ENCODE results near the gene MAN2C1. TPM values are rescaled to one million over a fixed set of nuclear protein-coding genes. Genes with fewer than 3 reads are reported as not detected.

The MAN2C1 gene
- total RNA-seq, 1 experiment from 2014 or later = 148 TPM

GRCh38 chr15:75407083-75407482, 38.7 kb upstream of the MAN2C1 start:
- CTCF ChIA-PET = no interaction called here

GRCh38 chr15:75403892-75404291, 35.5 kb upstream of the MAN2C1 start:
- Mint-ChIP-seq H3K36me3 (peaks cover 77% of the 10 kb centered on the region), H3K4me1 (no peaks in the 10 kb centered on the region), H3K27ac (no peak overlapping the region), H3K4me3 (no peak overlapping the region), H3K27me3 (ENCODE audit: low read depth) (no peaks in the 10 kb centered on the region), H3K9me3 (no peaks in the 10 kb centered on the region; the same call in 1 of the 2 replicates)
- ATAC-seq (no peak), DNase-seq (ENCODE audit: low spot score) (no peak)
- POLR2A ChIA-PET = no interaction called here
- CTCF ChIA-PET = interaction anchor here (1.0 kb wide), 1 partner anchor 36 kb away, joined by 3 read pairs; no protein-coding TSS in a partner anchor
- TF ChIP-seq, protein P1, sequence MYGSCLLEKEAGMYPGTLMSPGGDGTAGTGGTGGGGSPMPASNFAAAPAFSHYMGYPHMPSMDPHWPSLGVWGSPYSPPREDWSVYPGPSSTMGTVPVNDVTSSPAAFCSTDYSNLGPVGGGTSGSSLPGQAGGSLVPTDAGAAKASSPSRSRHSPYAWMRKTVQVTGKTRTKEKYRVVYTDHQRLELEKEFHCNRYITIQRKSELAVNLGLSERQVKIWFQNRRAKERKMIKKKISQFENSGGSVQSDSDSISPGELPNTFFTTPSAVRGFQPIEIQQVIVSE (CRISPR knock-in tag; IDR thresholded peaks at IDR 0.05; ENCODE audit: borderline replicate concordance) = no peak
- TF ChIP-seq, protein P2, sequence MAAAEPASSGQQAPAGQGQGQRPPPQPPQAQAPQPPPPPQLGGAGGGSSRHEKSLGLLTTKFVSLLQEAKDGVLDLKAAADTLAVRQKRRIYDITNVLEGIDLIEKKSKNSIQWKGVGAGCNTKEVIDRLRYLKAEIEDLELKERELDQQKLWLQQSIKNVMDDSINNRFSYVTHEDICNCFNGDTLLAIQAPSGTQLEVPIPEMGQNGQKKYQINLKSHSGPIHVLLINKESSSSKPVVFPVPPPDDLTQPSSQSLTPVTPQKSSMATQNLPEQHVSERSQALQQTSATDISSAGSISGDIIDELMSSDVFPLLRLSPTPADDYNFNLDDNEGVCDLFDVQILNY (CRISPR knock-in tag; IDR thresholded peaks at IDR 0.05) = no peak
- TF ChIP-seq TP53 (CRISPR knock-in tag; IDR thresholded peaks at IDR 0.05) = no peak
- no peak for TF ChIP-seq FOXP1 (CRISPR knock-in tag; IDR thresholded peaks at IDR 0.05; ENCODE audit: borderline replicate concordance)
- no peak for TF ChIP-seq KAT7 (CRISPR knock-in tag; IDR thresholded peaks at IDR 0.05; ENCODE audit: borderline replicate concordance)
- TF ChIP-seq ELF4 (CRISPR knock-in tag; IDR thresholded peaks at IDR 0.05; ENCODE audit: low read depth) = no peak
- TF ChIP-seq CREB1 (CRISPR knock-in tag; IDR thresholded peaks at IDR 0.05) = no peak
- TF ChIP-seq RELA (CRISPR knock-in tag; IDR thresholded peaks at IDR 0.05; ENCODE audit: borderline replicate concordance) = no peak
- TF ChIP-seq ESRRA (CRISPR knock-in tag; IDR thresholded peaks at IDR 0.05; ENCODE audit: borderline replicate concordance) = no peak
- no peak for TF ChIP-seq PRRX2 (CRISPR knock-in tag; IDR thresholded peaks at IDR 0.05)
- TF ChIP-seq TEAD4 (CRISPR knock-in tag; IDR thresholded peaks at IDR 0.05) = no peak
- TF ChIP-seq, protein P3, sequence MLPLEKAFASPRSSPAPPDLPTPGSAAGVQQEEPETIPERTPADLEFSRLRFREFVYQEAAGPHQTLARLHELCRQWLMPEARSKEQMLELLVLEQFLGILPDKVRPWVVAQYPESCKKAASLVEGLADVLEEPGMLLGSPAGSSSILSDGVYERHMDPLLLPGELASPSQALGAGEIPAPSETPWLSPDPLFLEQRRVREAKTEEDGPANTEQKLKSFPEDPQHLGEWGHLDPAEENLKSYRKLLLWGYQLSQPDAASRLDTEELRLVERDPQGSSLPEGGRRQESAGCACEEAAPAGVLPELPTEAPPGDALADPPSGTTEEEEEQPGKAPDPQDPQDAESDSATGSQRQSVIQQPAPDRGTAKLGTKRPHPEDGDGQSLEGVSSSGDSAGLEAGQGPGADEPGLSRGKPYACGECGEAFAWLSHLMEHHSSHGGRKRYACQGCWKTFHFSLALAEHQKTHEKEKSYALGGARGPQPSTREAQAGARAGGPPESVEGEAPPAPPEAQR (CRISPR knock-in tag; IDR thresholded peaks at IDR 0.05) = no peak
- TF ChIP-seq ZNF512 (CRISPR knock-in tag; IDR thresholded peaks at IDR 0.05; ENCODE audit: borderline replicate concordance) = no peak
- no peak for TF ChIP-seq ZNF138 (CRISPR knock-in tag; conservative IDR thresholded peaks at IDR 0.05)
- no peak for TF ChIP-seq PRDM15 (CRISPR knock-in tag; IDR thresholded peaks at IDR 0.05)
- TF ChIP-seq, protein P4, sequence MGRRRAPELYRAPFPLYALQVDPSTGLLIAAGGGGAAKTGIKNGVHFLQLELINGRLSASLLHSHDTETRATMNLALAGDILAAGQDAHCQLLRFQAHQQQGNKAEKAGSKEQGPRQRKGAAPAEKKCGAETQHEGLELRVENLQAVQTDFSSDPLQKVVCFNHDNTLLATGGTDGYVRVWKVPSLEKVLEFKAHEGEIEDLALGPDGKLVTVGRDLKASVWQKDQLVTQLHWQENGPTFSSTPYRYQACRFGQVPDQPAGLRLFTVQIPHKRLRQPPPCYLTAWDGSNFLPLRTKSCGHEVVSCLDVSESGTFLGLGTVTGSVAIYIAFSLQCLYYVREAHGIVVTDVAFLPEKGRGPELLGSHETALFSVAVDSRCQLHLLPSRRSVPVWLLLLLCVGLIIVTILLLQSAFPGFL (CRISPR knock-in tag; IDR thresholded peaks at IDR 0.05; ENCODE audit: borderline replicate concordance) = no peak
- no peak for TF ChIP-seq GRHL2 (CRISPR knock-in tag; IDR thresholded peaks at IDR 0.05; ENCODE audit: insufficient replicate concordance, severe bottlenecking)

More at GRCh38 chr15:75407083-75407482, 38.7 kb upstream of the MAN2C1 start:
- Mint-ChIP-seq H3K36me3 (peaks cover 85% of the 10 kb centered on the region), H3K4me3 (no peak overlapping the region), H3K9me3 (no peaks in the 10 kb centered on the region; the same call in 1 of the 2 replicates), H3K27me3 (ENCODE audit: low read depth) (no peaks in the 10 kb centered on the region), H3K27ac (no peak overlapping the region), H3K4me1 (no peaks in the 10 kb centered on the region)
- no peak for TF ChIP-seq ZNF232 (CRISPR knock-in tag; IDR thresholded peaks at IDR 0.05)
- no peak for TF ChIP-seq ZNF416 (CRISPR knock-in tag; IDR thresholded peaks at IDR 0.05)
- TF ChIP-seq HMGA2 (CRISPR knock-in tag; IDR thresholded peaks at IDR 0.05) = no peak
- TF ChIP-seq RORB (CRISPR knock-in tag; IDR thresholded peaks at IDR 0.05) = no peak
- no peak for TF ChIP-seq NFE2L1 (CRISPR knock-in tag; IDR thresholded peaks at IDR 0.05)
- TF ChIP-seq NFYB (CRISPR knock-in tag; conservative IDR thresholded peaks at IDR 0.05; ENCODE audit: low read depth) = no peak
- TF ChIP-seq, protein P2 (CRISPR knock-in tag; IDR thresholded peaks at IDR 0.05) = no peak
- no peak for TF ChIP-seq CREM (CRISPR knock-in tag; IDR thresholded peaks at IDR 0.05)
- no peak for TF ChIP-seq ZBTB43 (CRISPR knock-in tag; IDR thresholded peaks at IDR 0.05)
- no peak for TF ChIP-seq GABPB1 (CRISPR knock-in tag; IDR thresholded peaks at IDR 0.05)
- ATAC-seq = no peak
- DNase-seq (ENCODE audit: low spot score) = no peak
- POLR2A ChIA-PET = no interaction called here
